ENCODE results near the gene COTL1.

DNA sequence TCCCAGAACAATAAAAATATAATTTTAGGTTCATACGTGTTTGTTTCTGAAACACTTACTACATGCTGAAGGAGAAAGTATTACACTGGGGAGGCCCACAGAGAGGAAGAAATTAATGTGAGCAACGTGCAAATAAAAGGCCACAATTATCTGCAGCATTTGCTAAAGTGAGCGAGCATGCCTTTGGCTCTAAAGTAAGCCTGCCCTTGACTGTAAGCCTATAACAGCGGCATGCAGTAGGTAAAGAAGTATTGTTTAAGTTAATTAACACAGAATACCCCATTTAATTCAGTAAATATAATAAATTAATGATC, 13.2 kb upstream of the COTL1 start:
- TF ChIP-seq POLR2A (IDR thresholded peaks at IDR 0.05; ENCODE audit: low read depth) = no peak
- TF ChIP-seq CTCF (IDR thresholded peaks at IDR 0.05) = no peak
- no peak for TF ChIP-seq POLR2AphosphoS5 (IDR thresholded peaks at IDR 0.05)
